ENCODE measurements around the gene ARHGAP9. TPM values are rescaled to one million over a fixed set of nuclear protein-coding genes. Genes with fewer than 3 reads are reported as not detected.

ARHGAP9 gene
- total RNA-seq, 2 donors from 2014 or later: 131 to 225 TPM

DNA sequence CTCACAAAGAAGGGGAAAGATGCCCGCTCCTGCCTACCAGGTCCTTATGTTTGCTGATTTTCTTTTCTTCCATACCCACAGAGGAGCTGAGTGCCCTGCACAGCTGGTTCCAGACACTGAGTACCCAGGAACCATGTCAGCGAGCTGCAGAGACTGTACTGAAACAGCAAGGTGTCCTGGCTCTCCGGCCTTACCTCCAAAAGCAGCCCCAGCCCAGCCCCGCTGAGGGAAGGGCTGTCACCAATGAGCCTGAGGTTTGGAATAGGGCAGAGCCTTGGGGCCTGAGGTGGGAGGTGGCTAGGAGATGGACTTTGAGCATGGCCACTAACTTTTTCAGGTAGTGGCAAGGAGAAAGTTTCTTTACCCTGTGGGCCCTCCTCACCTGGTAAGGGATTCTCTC, 10.5 kb upstream of the ARHGAP9 start:
- Mint-ChIP-seq H3K9me3 (no peaks in the 10 kb centered on the region), H3K36me3 (ENCODE audit: low read depth) (peaks cover 71% of the 10 kb centered on the region), H3K4me1 (peaks cover 20% of the 10 kb centered on the region), H3K27ac (no peak overlapping the region), H3K27me3 (no peaks in the 10 kb centered on the region), H3K4me3 (no peak overlapping the region)
- ATAC-seq (replicated peaks): no peak

DNA sequence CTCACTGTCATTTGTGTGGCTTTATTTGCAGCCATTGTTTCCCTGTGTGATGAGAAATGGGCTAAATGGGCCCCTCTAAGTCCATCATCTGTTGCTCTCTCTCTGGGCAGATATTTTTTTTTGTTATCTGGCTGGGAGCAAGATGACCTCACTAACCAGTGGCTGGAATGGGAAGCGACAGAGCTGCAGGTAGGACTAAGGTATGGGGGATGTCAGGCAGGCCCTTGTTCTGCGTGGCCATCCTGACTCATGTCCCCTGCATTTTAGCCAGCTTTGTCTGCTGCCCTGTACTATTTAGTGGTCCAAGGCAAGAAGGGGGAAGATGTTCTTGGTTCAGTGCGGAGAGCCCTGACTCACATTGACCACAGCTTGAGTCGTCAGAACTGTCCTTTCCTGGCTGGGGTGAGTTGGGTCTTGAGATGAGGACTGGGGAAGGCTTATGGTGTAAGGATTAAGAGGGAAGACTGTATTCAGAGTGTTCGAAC, 9.5 kb upstream of the ARHGAP9 start:
- H3K27me3 Mint-ChIP-seq: no peaks in the 10 kb centered on the region
- H3K27ac Mint-ChIP-seq: peak overlapping the region; percentile 88
- no peak for ATAC-seq (replicated peaks)
- peaks cover 62% of the 10 kb centered on the region for H3K36me3 Mint-ChIP-seq (ENCODE audit: low read depth)
- H3K4me3 Mint-ChIP-seq: peak overlapping the region; percentile 87
- H3K9me3 Mint-ChIP-seq: no peaks in the 10 kb centered on the region
- H3K4me1 Mint-ChIP-seq: peaks cover 20% of the 10 kb centered on the region

DNA sequence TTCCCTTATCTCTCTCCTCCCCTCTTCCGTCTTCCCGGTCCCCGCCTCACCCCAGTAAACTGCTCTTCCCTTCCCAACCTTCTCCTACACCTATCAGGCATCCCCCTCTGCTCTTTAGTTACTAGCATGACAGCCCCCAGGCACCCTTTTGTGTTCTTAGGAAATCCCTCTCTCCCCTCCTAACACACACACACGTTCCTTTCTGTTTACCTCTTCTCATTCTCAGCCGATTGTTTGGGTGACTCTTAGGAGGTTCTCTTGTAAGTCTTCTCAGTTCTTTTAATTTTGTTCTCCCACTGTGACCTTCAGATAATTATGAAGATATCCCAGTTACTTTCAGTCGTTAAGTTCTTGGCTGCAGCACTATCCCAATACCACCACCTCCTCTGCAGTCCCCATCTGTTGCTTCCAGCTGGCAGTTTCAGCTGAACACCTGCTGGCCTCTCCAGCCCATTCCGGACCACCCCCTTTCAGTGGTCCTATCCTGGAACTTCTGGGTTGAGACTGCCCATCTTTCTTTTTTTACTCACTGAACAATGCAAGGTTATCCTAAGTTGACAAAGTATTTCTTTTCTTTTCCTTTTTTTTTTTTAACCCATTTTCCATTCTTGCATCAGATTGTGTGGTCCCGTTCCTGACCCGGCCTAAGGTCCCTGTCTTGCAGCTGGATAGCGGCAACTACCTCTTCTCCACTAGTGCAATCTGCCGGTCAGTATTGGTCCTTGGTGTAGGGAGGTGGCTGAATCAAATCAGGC, 8.9 kb upstream of the ARHGAP9 start:
- H3K27ac Mint-ChIP-seq: peak overlapping the region; percentile 88

GRCh38 chr12:57487597-57488401, 8.1 kb upstream of the ARHGAP9 start, which contains the start of gene MARS1:
TSS of gene MARS1 (plus strand) at chr12:57488068. CDS start at chr12:57488091, 23 bp downstream.
- peak; percentile 99 for ATAC-seq (replicated peaks)
- Mint-ChIP-seq H3K36me3 (ENCODE audit: low read depth) (peaks cover 53% of the 10 kb centered on the region), H3K9me3 (no peaks in the 10 kb centered on the region), H3K27ac (peak within 1 kb of the TSS; percentile 88), H3K27me3 (no peaks in the 10 kb centered on the region), H3K4me1 (peaks cover 26% of the 10 kb centered on the region), H3K4me3 (peak within 1 kb of the TSS; percentile 87)

More for the DNA sequence above, 8.9 kb upstream of the ARHGAP9 start:
- no peaks in the 10 kb centered on the region for H3K27me3 Mint-ChIP-seq
- no peaks in the 10 kb centered on the region for H3K9me3 Mint-ChIP-seq
- H3K36me3 Mint-ChIP-seq (ENCODE audit: low read depth): peaks cover 57% of the 10 kb centered on the region
- no peak for ATAC-seq (replicated peaks)
- H3K4me1 Mint-ChIP-seq: peaks cover 20% of the 10 kb centered on the region
- H3K4me3 Mint-ChIP-seq: peak overlapping the region; percentile 87

DNA sequence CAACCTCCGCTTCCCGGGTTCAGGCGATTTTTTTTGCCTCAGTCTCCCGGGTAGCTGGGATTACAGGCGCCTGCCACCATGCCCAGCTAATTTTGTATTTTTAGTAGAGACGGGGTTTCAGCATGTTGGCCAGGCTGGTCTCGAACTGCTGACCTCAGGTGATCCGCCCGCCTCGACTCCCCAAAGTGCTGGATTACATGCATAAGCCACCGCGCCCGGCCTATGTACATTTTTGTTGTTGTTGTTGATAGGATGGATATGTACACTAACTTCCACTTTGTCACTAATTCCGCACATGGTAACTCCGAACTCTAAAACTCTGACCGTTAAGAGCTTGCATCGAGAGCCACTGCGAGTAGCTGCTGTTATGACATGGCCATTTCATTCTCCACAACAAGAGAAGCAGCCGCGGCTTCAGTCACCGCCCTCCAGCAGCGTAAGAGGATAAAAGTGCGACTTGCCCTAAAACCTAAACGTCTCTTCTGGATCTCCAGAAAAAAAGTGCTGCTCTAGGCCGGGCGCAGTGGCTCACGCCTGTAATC, 7.5 kb upstream of the ARHGAP9 start:
- H3K27ac Mint-ChIP-seq: peak overlapping the region; percentile 88
- no peak for ATAC-seq (replicated peaks)
- H3K4me3 Mint-ChIP-seq: peak overlapping the region; percentile 87
- H3K36me3 Mint-ChIP-seq (ENCODE audit: low read depth): peaks cover 46% of the 10 kb centered on the region
- H3K9me3 Mint-ChIP-seq: no peaks in the 10 kb centered on the region
- H3K27me3 Mint-ChIP-seq: no peaks in the 10 kb centered on the region
- peaks cover 26% of the 10 kb centered on the region for H3K4me1 Mint-ChIP-seq

DNA sequence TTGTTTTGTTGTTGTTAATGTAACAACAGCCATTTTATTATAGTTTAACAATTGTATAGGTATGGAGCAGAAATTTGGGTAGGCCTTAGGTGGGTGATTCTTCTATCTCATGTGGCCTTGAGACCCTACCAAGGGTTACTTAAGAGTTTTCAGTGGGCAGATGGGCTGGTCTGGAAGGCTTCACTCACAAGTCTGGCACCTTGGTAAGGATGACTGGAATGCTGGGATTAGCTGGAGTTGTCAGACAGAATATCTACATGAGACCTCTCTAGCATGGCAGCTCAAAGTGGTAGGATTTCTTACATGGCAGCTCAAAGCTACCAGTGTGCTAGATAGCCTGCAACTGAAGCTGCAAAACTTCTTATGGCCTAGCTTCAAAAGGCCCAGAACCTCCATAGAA, 6.0 kb upstream of the ARHGAP9 start:
- Mint-ChIP-seq H3K36me3 (ENCODE audit: low read depth) (peaks cover 32% of the 10 kb centered on the region), H3K4me1 (peaks cover 31% of the 10 kb centered on the region), H3K27ac (no peak overlapping the region), H3K27me3 (no peaks in the 10 kb centered on the region), H3K9me3 (no peaks in the 10 kb centered on the region), H3K4me3 (no peak overlapping the region)
- no peak for ATAC-seq (replicated peaks)

- H3K27ac Mint-ChIP-seq: peak overlapping the region; percentile 39
Observed at GRCh38 chr12:57483466-57483865, 3.8 kb upstream of the ARHGAP9 start.

GRCh38 chr12:57481671-57482070, 2.0 kb upstream of the ARHGAP9 start:
- H3K4me1 Mint-ChIP-seq: peaks cover 36% of the 10 kb centered on the region
- H3K36me3 Mint-ChIP-seq (ENCODE audit: low read depth): peaks cover 29% of the 10 kb centered on the region
- H3K4me3 Mint-ChIP-seq: peak overlapping the region; percentile 92
- H3K27me3 Mint-ChIP-seq: no peaks in the 10 kb centered on the region
- no peak for ATAC-seq (replicated peaks)
- peak overlapping the region; percentile 96 for H3K27ac Mint-ChIP-seq
- H3K9me3 Mint-ChIP-seq: no peaks in the 10 kb centered on the region

More at GRCh38 chr12:57483466-57483865, 3.8 kb upstream of the ARHGAP9 start:
- no peak for ATAC-seq (replicated peaks)
- Mint-ChIP-seq H3K9me3 (no peaks in the 10 kb centered on the region), H3K27me3 (no peaks in the 10 kb centered on the region), H3K36me3 (ENCODE audit: low read depth) (peaks cover 21% of the 10 kb centered on the region), H3K4me3 (no peak overlapping the region), H3K4me1 (peaks cover 34% of the 10 kb centered on the region)

DNA sequence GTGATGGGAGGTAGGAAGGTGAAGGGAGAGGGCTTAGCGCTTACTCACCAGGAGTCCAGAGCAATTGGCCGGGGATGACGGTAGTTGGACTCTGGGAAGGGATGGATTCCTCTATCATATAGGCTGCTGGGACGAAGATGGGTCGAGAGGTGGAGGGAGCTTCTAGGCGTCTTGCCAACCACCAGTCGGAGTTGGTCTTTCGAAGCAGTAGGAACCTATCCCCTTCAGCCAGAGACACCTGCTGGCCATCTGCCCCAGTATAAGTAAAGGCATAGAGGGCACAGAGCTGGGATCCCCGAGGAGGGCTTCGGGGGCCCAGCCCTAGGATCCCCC, 657 bp downstream of the ARHGAP9 start:
- Mint-ChIP-seq H3K36me3 (ENCODE audit: low read depth) (peaks cover 56% of the 10 kb centered on the region), H3K4me1 (peaks cover 49% of the 10 kb centered on the region)
- ATAC-seq (replicated peaks): no peak

GRCh38 chr12:57477710-57478681, 1.7 kb downstream of the ARHGAP9 start:
- peak overlapping the region; percentile 96 for H3K27ac Mint-ChIP-seq
- no peaks in the 10 kb centered on the region for H3K27me3 Mint-ChIP-seq
- peaks cover 47% of the 10 kb centered on the region for H3K4me1 Mint-ChIP-seq
- no peaks in the 10 kb centered on the region for H3K9me3 Mint-ChIP-seq
- H3K4me3 Mint-ChIP-seq: peak overlapping the region; percentile 92
- ATAC-seq (replicated peaks): peak; percentile 74
- peaks cover 66% of the 10 kb centered on the region for H3K36me3 Mint-ChIP-seq (ENCODE audit: low read depth)

More for the DNA sequence above, 657 bp downstream of the ARHGAP9 start:
- Mint-ChIP-seq H3K4me3 (peak overlapping the region; percentile 92), H3K27me3 (no peaks in the 10 kb centered on the region), H3K27ac (peak overlapping the region; percentile 96), H3K9me3 (no peaks in the 10 kb centered on the region)

DNA sequence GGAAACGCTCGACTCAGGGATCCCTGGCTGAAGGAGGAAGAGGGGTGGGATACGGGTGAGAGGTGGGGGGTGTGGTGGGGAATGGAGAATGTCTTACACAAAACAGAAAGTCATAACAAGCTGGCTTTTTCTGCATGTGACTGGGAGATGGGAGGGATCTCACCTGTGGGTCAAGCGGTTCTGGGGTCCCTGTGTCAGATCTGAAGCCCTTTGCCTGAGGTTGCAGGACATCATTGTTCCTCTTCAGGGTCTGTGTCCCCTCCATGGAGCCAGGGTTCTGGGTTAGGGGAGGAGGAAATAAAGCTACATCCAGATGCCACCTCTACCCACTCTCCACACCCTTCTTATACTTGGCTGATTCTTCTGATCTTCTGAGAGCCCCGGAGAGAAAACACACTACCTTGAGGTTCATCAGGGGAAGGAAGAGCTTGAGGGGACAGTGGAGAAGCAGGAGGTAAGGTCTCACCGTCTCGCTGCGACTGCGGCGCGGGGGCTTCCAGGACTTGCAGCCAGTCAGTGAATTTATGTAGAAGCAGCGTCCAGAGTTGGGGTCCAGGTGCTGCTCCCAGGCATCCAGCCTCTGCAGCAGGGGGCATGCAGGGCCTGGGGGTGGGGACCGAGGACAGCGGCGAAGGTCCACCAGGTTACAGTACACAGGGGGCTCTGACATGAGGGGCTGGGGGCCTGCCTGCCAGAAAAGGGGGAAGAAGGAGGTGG, 2.5 kb downstream of the ARHGAP9 start:
- Mint-ChIP-seq H3K27me3 (no peaks in the 10 kb centered on the region), H3K36me3 (ENCODE audit: low read depth) (peaks cover 74% of the 10 kb centered on the region), H3K4me3 (peak overlapping the region; percentile 92), H3K9me3 (no peaks in the 10 kb centered on the region), H3K27ac (peak overlapping the region; percentile 96), H3K4me1 (peaks cover 46% of the 10 kb centered on the region)
- no peak for ATAC-seq (replicated peaks)

DNA sequence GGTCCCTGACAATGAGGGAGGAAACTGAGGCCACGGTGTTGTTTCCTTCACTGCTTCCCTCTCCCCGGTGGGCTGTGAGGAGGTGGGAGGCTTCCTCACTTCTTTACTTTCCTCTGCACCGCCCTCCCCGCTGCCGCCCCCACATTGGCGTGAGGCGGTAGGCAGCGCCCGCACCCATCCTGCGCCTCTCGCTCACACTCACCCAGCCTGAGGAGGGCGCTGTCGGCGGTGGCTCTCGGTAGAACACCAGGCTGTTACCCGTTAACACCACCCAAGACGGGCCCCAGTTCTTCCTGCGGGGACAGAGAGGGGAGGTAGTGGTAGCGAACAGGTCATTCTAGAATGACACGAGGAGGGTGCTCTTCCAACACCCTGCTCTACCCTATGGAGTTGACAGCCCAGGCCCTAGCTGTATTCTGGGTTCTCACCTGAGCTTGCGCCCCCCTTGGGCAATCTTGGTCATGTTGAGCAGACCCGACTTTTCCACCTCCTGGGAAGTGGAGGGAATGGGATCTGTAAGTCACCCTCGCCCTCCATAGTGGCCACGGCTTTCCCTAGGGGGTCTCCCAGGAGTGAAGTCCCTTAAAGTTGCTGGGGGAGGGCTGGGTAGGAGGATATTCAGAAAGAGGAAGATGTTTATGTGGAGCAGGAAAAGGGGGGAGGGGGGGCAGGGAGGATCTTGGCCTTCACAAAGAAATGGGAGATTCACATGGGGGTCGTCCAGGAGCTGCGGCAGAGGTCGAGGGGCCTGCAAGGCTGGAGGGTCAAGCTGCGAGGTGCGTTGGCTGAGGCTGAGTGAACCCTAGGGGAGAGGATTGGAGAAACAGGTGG, 3.3 kb downstream of the ARHGAP9 start:
- Mint-ChIP-seq H3K27me3 (no peaks in the 10 kb centered on the region), H3K4me3 (peak overlapping the region; percentile 92), H3K27ac (peak overlapping the region; percentile 96), H3K4me1 (peaks cover 42% of the 10 kb centered on the region), H3K9me3 (no peaks in the 10 kb centered on the region), H3K36me3 (ENCODE audit: low read depth) (peaks cover 82% of the 10 kb centered on the region)
- ATAC-seq (replicated peaks): peak; percentile 31

Measured in activated T-helper 17 cell treated with anti-CD3 and anti-CD28 coated beads, Interleukin-2, amount 50 U/mL, for 72 hours (primary cell).